ENCODE results near the gene ZNF189.

GRCh38 chr9:101371813-101372212, 26.8 kb upstream of the ZNF189 start:
- TF ChIP-seq CTCF (IDR thresholded peaks at IDR 0.05) (no peak), POLR2A (IDR thresholded peaks at IDR 0.05) (no peak)

Measured in heart left ventricle (tissue), 13 donors.